Loucy (cell line): ENCODE data around the gene AKIP1.

Experiments
- H2AFZ ChIP-seq: fragments of 200-600 bp; sonication (generic); 2 replicates; pipeline ENCODE4 v1.6.0; 2016; ENCODE audit warnings: antibody characterized with exemption, mild to moderate bottlenecking, low read length, moderate library complexity
- H3F3A ChIP-seq: fragments of 200-600 bp; 2 replicates; pipeline ENCODE4 v1.6.0; 2016; ENCODE audit warnings: antibody characterized with exemption, low read depth, mild to moderate bottlenecking
- H3K27me3 ChIP-seq: fragments of 200-600 bp; sonication (generic); 2 replicates; pipeline ENCODE4 v1.6.1; 2014; ENCODE audit warnings: low read length, mild to moderate bottlenecking; ENCODE audit not compliant: insufficient read depth, poor library complexity, severe bottlenecking
- H3K36me3 ChIP-seq: fragments of 200-600 bp; sonication (generic); 2 replicates; pipeline ENCODE4 v1.6.1; 2016; ENCODE audit warnings: low read length; ENCODE audit not compliant: insufficient read depth
- H3K4me1 ChIP-seq: fragments of 200-600 bp; sonication (generic); 2 replicates; pipeline ENCODE4 v1.5.1; 2014; ENCODE audit warnings: low read length, mild to moderate bottlenecking; ENCODE audit not compliant: insufficient read depth, poor library complexity, severe bottlenecking
- H3K4me2 ChIP-seq: fragments of 200-600 bp; sonication (generic); 2 replicates; pipeline ENCODE4 v1.6.0; 2014; ENCODE audit warnings: antibody characterized with exemption, low read length, low read depth, mild to moderate bottlenecking; ENCODE audit not compliant: poor library complexity, severe bottlenecking
- H3K4me3 ChIP-seq: fragments of 200-600 bp; sonication (generic); 2 replicates; pipeline ENCODE4 v1.5.1; 2014; ENCODE audit warnings: low read length, mild to moderate bottlenecking, mixed read lengths; ENCODE audit not compliant: poor library complexity, severe bottlenecking
- H3K79me2 ChIP-seq: fragments of 200-600 bp; sonication (generic); 2 replicates; pipeline ENCODE4 v1.6.1; 2014; ENCODE audit warnings: low read length; ENCODE audit not compliant: insufficient read depth
- H3K9ac ChIP-seq: fragments of 200-600 bp; sonication (generic); 2 replicates; pipeline ENCODE4 v1.6.0; 2014; ENCODE audit warnings: mild to moderate bottlenecking, low read depth, low read length, moderate library complexity; ENCODE audit not compliant: poor library complexity, severe bottlenecking
- H3K9me2 ChIP-seq: fragments of 200-600 bp; sonication (generic); replicated peaks from 2 replicates; pipeline ENCODE4 v1.6.1; 2016; ENCODE audit warnings: low read depth, low read length, mixed read lengths
- H3K9me3 ChIP-seq: fragments of 200-600 bp; sonication (generic); 2 replicates; pipeline ENCODE4 v1.6.1; 2014; ENCODE audit warnings: mild to moderate bottlenecking, antibody characterized with exemption, low read length, low read depth; ENCODE audit not compliant: insufficient read depth
- H4K20me1 ChIP-seq: fragments of 200-600 bp; sonication (generic); 2 replicates; pipeline ENCODE4 v1.6.0; 2014; ENCODE audit warnings: antibody characterized with exemption, low read length, mild to moderate bottlenecking; ENCODE audit not compliant: insufficient read depth, poor library complexity, severe bottlenecking
- EZH2phosphoT487 ChIP-seq: fragments of 200-600 bp; IDR thresholded peaks from 2 replicates; pipeline ENCODE4 v1.6.1; 2018; ENCODE audit warnings: antibody characterized with exemption, mild to moderate bottlenecking, moderate library complexity, borderline replicate concordance
- TF ChIP-seq, protein P1 (sequence below): fragments of 200-600 bp; sonication (generic); conservative IDR thresholded peaks from 2 replicates; pipeline ENCODE4 v1.5.1; 2014; ENCODE audit warnings: mild to moderate bottlenecking, antibody characterized with exemption, low read length

Gene AKIP1

DNA sequence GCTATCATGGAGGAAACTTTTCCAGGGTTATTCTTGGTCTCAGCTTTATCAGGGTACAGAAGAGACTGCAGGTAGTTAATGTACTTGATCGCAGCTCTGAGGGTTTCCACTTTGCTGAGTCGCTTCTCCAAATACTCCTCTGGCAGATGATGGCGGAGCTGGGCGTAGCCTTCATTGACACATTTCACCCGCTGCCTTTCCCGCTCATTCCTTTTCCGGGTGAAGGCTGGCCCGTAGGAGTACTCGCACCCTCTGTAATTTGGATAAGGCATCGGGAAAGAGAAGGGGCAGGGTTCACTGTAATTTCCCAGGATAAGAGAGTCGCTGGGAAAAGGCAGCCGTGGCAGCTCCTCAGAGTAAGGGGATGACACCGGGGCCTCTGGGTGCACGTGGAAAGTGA lies 26.7 kb downstream of the AKIP1 start:
- Histone ChIP-seq H3K4me2 (no peak overlapping the region), H3F3A (no peaks in the 10 kb centered on the region), H2AFZ (no peak overlapping the region), H3K36me3 (no peaks in the 10 kb centered on the region), H3K4me3 (no peak overlapping the region), H3K27me3 (no peaks in the 10 kb centered on the region), H3K79me2 (no peaks in the 10 kb centered on the region), H4K20me1 (no peaks in the 10 kb centered on the region), H3K9me3 (no peaks in the 10 kb centered on the region), H3K9ac (no peak overlapping the region), H3K4me1 (no peaks in the 10 kb centered on the region), H3K9me2 (no peaks in the 10 kb centered on the region)
- no peak for TF ChIP-seq EZH2phosphoT487
- TF ChIP-seq, protein P1, sequence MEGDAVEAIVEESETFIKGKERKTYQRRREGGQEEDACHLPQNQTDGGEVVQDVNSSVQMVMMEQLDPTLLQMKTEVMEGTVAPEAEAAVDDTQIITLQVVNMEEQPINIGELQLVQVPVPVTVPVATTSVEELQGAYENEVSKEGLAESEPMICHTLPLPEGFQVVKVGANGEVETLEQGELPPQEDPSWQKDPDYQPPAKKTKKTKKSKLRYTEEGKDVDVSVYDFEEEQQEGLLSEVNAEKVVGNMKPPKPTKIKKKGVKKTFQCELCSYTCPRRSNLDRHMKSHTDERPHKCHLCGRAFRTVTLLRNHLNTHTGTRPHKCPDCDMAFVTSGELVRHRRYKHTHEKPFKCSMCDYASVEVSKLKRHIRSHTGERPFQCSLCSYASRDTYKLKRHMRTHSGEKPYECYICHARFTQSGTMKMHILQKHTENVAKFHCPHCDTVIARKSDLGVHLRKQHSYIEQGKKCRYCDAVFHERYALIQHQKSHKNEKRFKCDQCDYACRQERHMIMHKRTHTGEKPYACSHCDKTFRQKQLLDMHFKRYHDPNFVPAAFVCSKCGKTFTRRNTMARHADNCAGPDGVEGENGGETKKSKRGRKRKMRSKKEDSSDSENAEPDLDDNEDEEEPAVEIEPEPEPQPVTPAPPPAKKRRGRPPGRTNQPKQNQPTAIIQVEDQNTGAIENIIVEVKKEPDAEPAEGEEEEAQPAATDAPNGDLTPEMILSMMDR = no peak

DNA sequence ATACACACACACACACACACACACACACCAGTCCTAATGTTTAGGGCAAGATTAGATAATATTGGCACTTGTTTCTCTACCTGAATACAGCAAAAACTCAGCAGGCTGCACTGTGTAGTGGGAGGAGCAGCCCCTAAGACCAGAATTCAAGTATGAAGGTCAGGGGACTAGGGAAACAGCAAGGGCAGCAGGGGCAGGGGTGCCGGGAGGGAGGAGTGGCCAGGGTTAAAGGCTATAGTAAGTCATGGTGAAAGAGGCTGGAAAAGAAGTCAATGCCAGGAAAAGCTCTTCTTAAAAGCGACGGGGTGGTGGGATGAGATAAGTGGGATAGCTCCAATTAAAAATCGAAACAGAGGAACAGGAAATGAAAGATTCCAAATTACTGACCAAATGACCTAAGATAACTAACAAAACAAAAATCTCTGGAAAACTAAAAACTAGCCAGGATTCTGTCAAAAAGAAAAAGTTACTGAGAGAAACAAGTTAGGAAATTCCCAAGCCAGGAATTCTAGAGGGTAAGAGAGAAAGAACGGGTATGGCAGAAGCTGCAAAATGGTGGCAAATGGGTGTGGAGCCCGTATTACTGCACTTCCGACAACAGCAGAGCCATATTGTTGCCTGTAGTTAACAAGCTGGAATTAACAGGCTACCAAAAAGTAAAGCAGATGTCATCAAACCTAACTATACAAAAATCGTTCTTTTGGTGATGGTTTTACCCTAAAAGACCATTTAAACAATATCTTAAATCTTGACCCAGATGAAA lies 30.5 kb downstream of the AKIP1 start:
- Histone ChIP-seq H3K4me1 (no peaks in the 10 kb centered on the region), H2AFZ (no peak overlapping the region)

DNA sequence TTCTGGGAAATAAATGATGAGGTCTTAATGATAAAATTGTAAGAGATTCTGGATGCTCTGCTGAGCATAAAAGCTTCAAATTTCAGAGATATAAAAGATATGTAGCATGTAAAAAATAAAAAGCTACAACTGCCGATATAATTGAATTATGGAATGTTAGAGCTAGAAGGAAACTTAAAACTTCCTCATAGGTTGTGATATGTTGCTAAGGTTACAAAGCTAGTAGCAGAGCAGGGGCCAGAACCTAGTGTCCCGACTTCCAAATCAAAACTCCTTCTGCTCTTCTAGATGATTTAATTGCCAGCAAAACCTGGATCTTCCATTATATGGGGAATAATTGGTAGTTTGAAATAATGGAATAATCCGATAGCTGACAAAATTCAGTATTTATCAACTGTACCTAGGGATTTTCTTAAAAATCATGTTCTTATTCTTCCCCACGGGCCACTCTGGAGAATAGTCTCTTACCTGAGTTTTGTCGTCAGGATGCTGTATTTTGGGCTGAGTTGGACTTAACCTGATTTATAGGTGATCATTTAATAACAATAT lies 31.6 kb downstream of the AKIP1 start, which contains the start of gene ASCL3:
Gene ASCL3, minus strand, starts transcription at position 499 of the 549 bp plus-strand sequence. CDS start 4,855 bp downstream, outside the sequence.
- H3K9ac ChIP-seq = no peak within 1 kb of the TSS
- H3K4me2 ChIP-seq = no peak within 1 kb of the TSS
- H3K4me3 ChIP-seq = no peak within 1 kb of the TSS
- H2AFZ ChIP-seq = no peak within 1 kb of the TSS
- H3K27me3 ChIP-seq = no peaks in the 10 kb centered on the region
- TF ChIP-seq EZH2phosphoT487 = no peak
- TF ChIP-seq, protein P1 = no peak
- H3K4me1 ChIP-seq = no peaks in the 10 kb centered on the region
- no peaks in the 10 kb centered on the region for H3K9me2 ChIP-seq
- H3K36me3 ChIP-seq = peaks cover 7% of the 10 kb centered on the region; the same call in 1 of the 2 replicates
- no peaks in the 10 kb centered on the region for H3K9me3 ChIP-seq
- H4K20me1 ChIP-seq = no peaks in the 10 kb centered on the region
- H3K79me2 ChIP-seq = no peaks in the 10 kb centered on the region
- no peaks in the 10 kb centered on the region for H3F3A ChIP-seq

More for the DNA sequence above, 30.5 kb downstream of the AKIP1 start:
- no peaks in the 10 kb centered on the region for H3F3A ChIP-seq
- no peak for TF ChIP-seq EZH2phosphoT487
- TF ChIP-seq, protein P1 = no peak
- H3K79me2 ChIP-seq = no peaks in the 10 kb centered on the region
- H4K20me1 ChIP-seq = no peaks in the 10 kb centered on the region
- no peak overlapping the region for H3K9ac ChIP-seq
- no peaks in the 10 kb centered on the region for H3K27me3 ChIP-seq
- H3K9me3 ChIP-seq = no peaks in the 10 kb centered on the region
- H3K4me3 ChIP-seq = no peak overlapping the region
- H3K9me2 ChIP-seq = no peaks in the 10 kb centered on the region
- no peak overlapping the region for H3K4me2 ChIP-seq
- H3K36me3 ChIP-seq = no peaks in the 10 kb centered on the region
